ENCODE data around the gene FUBP3. TPM values are rescaled to one million over a fixed set of nuclear protein-coding genes. Genes with fewer than 3 reads are reported as not detected.

FUBP3 gene
- total RNA-seq, 4 donors from 2014 or later: 22.4 to 65.6 (median 38.6) TPM

- intact Hi-C loops (cut with DNase I; ENCODE audit: low total_unique reads): no loop called here
- Histone ChIP-seq H3K27ac (no peak overlapping the region), H3K4me1 (peaks cover 0 to 62% of the 10 kb centered on the region in 2 donors), H3K27me3 (peaks cover 47 to 75% of the 10 kb centered on the region in 2 donors), H3K4me3 (no peak overlapping the region), H3K36me3 (no peaks in the 10 kb centered on the region), H3K9me3 (no peaks in the 10 kb centered on the region)
- DNase-seq: no peak
- TF ChIP-seq POLR2A (IDR thresholded peaks at IDR 0.05) (no peak), CTCF (IDR thresholded peaks at IDR 0.05) (no peak)
These were observed 84.0 kb downstream of the FUBP3 start for GRCh38 chr9:130663258-130663976.

- H3K27ac ChIP-seq: no peak overlapping the region
- H3K9me3 ChIP-seq: no peaks in the 10 kb centered on the region
- TF ChIP-seq POLR2A (IDR thresholded peaks at IDR 0.05) (no peak), CTCF (IDR thresholded peaks at IDR 0.05) (no peak)
- no peak for DNase-seq
- no peaks in the 10 kb centered on the region for H3K36me3 ChIP-seq
- peaks cover 42 to 70% of the 10 kb centered on the region in 2 donors for H3K27me3 ChIP-seq
- H3K4me1 ChIP-seq: peaks cover 0 to 62% of the 10 kb centered on the region in 2 donors
- no peak overlapping the region for H3K4me3 ChIP-seq
- intact Hi-C loops (cut with DNase I; ENCODE audit: low total_unique reads): no loop called here
These were observed 84.5 kb downstream of the FUBP3 start for GRCh38 chr9:130663977-130664250.

- TF ChIP-seq CTCF (IDR thresholded peaks at IDR 0.05) (no peak), POLR2A (IDR thresholded peaks at IDR 0.05) (no peak)
- no peaks in the 10 kb centered on the region for H3K36me3 ChIP-seq
- no peak for DNase-seq
- peaks cover 0 to 62% of the 10 kb centered on the region in 2 donors for H3K4me1 ChIP-seq
- no peak within 1 kb of the TSS for H3K4me3 ChIP-seq
- no peaks in the 10 kb centered on the region for H3K9me3 ChIP-seq
- intact Hi-C loops (cut with DNase I; ENCODE audit: low total_unique reads): no loop called here
- peaks cover 38 to 64% of the 10 kb centered on the region in 2 donors for H3K27me3 ChIP-seq
- H3K27ac ChIP-seq: no peak within 1 kb of the TSS
These were observed 85.1 kb downstream of the FUBP3 start, which contains the start of gene PRDM12 for GRCh38 chr9:130664251-130665028. Gene PRDM12 (plus strand): TSS chr9:130664594. CDS start chr9:130664654, 60 bp downstream.

- no peak overlapping the region for H3K27ac ChIP-seq
- TF ChIP-seq POLR2A (IDR thresholded peaks at IDR 0.05): no peak
- TF ChIP-seq CTCF (IDR thresholded peaks at IDR 0.05): no peak
- no peak for DNase-seq
- H3K36me3 ChIP-seq: no peaks in the 10 kb centered on the region
- H3K27me3 ChIP-seq: peaks cover 34 to 60% of the 10 kb centered on the region in 2 donors
- no peak overlapping the region for H3K4me3 ChIP-seq
- H3K4me1 ChIP-seq: peaks cover 0 to 56% of the 10 kb centered on the region in 2 donors
- H3K9me3 ChIP-seq: no peaks in the 10 kb centered on the region
- intact Hi-C loops (cut with DNase I; ENCODE audit: low total_unique reads): no loop called here
These were observed 85.7 kb downstream of the FUBP3 start for GRCh38 chr9:130665029-130665430.

All from uterus (tissue), 4 donors.